K562 (cell line): Measurements from ENCODE around the gene CCDC87. TPM values are rescaled to one million over a fixed set of nuclear protein-coding genes. Genes with fewer than 3 reads are reported as not detected.
A peak's percentile ranks its signal among the peaks of the same experiment; 100 is the strongest.

Source experiments
- ATAC-seq: fragments of 200-7000 bp; cut with Tn5 transposase; 3 replicates; pipeline ENCODE4 v1.9.1; 2020; ENCODE audit warnings: moderate library complexity
- BruUV-seq: library from RNA; stranded (reverse); fragments of 400-500 nt; replicated peaks from 2 replicates; lab custom pipeline; 2021; lab: Mats Ljungman, UMichigan
- CTCF ChIA-PET: fragments of 300-600 bp; formaldehyde crosslinking; extraction: SDS; loops from one replicate; lab custom pipeline; 2021; ENCODE audit warnings: low intra/inter-chr PET ratio; lab: Yijun Ruan, JAX
- POLR2A ChIA-PET: fragments of 300-600, 350-650 bp; sonication (Branson Sonifier 250); formaldehyde crosslinking; extraction: SDS; loops from one replicate; lab custom pipeline; 2021; ENCODE audit warnings: antibody characterized with exemption, inconsistent platforms; lab: Yijun Ruan, JAX
- DNase-seq, 4 experiments: peaks; one replicate each; pipeline versions ENCODE4 v3.0.0 to v3.0.0-alpha.2; 2011 to 2018; ENCODE audit warnings: low spot score in 3 of 4, mixed read lengths in 3 of 4; ENCODE audit errors: extremely low read depth in 1 of 4
- FAIRE-seq: peaks from 2 replicates; lab custom pipeline; 2011; peaks lifted over from hg19 to GRCh38; lab: Jason Lieb, UNC
- H2AFZ ChIP-seq: 2 replicates; pipeline ENCODE4 v1.6.0; 2011; ENCODE audit warnings: low read depth, low read length, control low read depth, inconsistent platforms
- H3K27ac ChIP-seq: fragments of 200-600 bp; 3 replicates; pipeline ENCODE4 v1.8.0; 2011; ENCODE audit warnings: low read depth, mild to moderate bottlenecking, control low read depth, inconsistent platforms, low read length, moderate library complexity, mixed read lengths; ENCODE audit errors: extremely low read depth
- H3K27me3 ChIP-seq, 2 experiments: fragments of 300-600 bp in 1 of 2; 2 replicates in 1 of 2; 3 replicates in 1 of 2; pipeline versions ENCODE4 v1.6.0 to v1.8.0; 2011; ENCODE audit warnings: inconsistent platforms in 2 of 2, low read length in 2 of 2, mild to moderate bottlenecking in 1 of 2, mixed read lengths in 1 of 2, moderate library complexity in 1 of 2; ENCODE audit not compliant: control insufficient read depth in 2 of 2, insufficient read depth in 2 of 2
- H3K36me3 ChIP-seq: fragments of 300-600 bp; 3 replicates; pipeline ENCODE4 v1.8.0; 2011; ENCODE audit warnings: mild to moderate bottlenecking, low read length, inconsistent platforms; ENCODE audit not compliant: control insufficient read depth, insufficient read depth
- H3K4me1 ChIP-seq, 2 experiments: fragments of 200-600 bp in 1 of 2; replicated peaks in 1 of 2; 2 replicates in 1 of 2; 3 replicates in 1 of 2; pipeline versions ENCODE4 v1.5.1 to v1.8.0; 2011; ENCODE audit warnings: inconsistent platforms in 2 of 2, low read length in 2 of 2, mild to moderate bottlenecking in 1 of 2, mixed read lengths in 1 of 2, moderate library complexity in 1 of 2; ENCODE audit not compliant: control insufficient read depth in 2 of 2, insufficient read depth in 2 of 2
- H3K4me2 ChIP-seq: 2 replicates; pipeline ENCODE4 v1.6.1; 2011; ENCODE audit warnings: low read length, control low read depth, inconsistent platforms, mixed read lengths; ENCODE audit not compliant: insufficient read depth
- H3K4me3 ChIP-seq: fragments of 200-600 bp; sonication (generic), shearing (Covaris generic); 2 replicates; pipeline ENCODE4 v1.5.1; 2016; ENCODE audit warnings: control low read depth, inconsistent platforms
- H3K79me2 ChIP-seq: fragments of 200-600 bp; 3 replicates; pipeline ENCODE4 v1.8.0; 2011; ENCODE audit warnings: low read length, inconsistent platforms; ENCODE audit not compliant: control insufficient read depth, insufficient read depth
- H3K9ac ChIP-seq, 2 experiments: 2 replicates each; pipeline versions ENCODE4 v1.6.0 to v1.6.1; 2011; ENCODE audit warnings: low read depth in 2 of 2, low read length in 2 of 2, control low read depth in 1 of 2, inconsistent platforms in 1 of 2, mild to moderate bottlenecking in 1 of 2, mixed read lengths in 1 of 2; ENCODE audit not compliant: insufficient read depth in 1 of 2
- H3K9me1 ChIP-seq: one replicate; pipeline ENCODE4 v1.6.0; 2011; ENCODE audit warnings: inconsistent platforms, mild to moderate bottlenecking, low read length, moderate library complexity; ENCODE audit not compliant: control insufficient read depth, insufficient read depth
- H3K9me3 ChIP-seq: replicated peaks from 2 replicates; pipeline ENCODE4 v1.5.1; 2011; ENCODE audit warnings: low read depth, low read length, inconsistent platforms; ENCODE audit not compliant: control insufficient read depth, insufficient read depth
- H4K20me1 ChIP-seq: replicated peaks from 2 replicates; pipeline ENCODE4 v1.6.1; 2011; ENCODE audit warnings: low read length, inconsistent platforms, mixed read lengths; ENCODE audit not compliant: control insufficient read depth, insufficient read depth
- CREB1 ChIP-seq, 2 experiments: sonication (generic) in 1 of 2; formaldehyde crosslinking in 1 of 2; IDR thresholded peaks; 2 replicates each; pipeline versions ENCODE4 v1.6.1 to v1.8.0; 2012 to 2022; ENCODE audit warnings: inconsistent platforms in 1 of 2, mild to moderate bottlenecking in 1 of 2, missing genetic modification reagents in 1 of 2, moderate library complexity in 1 of 2
- ELF1 ChIP-seq: fragments of 200-800 bp; sonication (Bioruptor generic); IDR thresholded peaks from 2 replicates; pipeline ENCODE4 v1.6.1; 2016; ENCODE audit warnings: missing genetic modification characterization, missing compliant biosample characterization
- GATA2 ChIP-seq: sonication (generic); formaldehyde crosslinking; IDR thresholded peaks from 2 replicates; pipeline ENCODE4 v1.4.0; 2020; ENCODE audit warnings: mild to moderate bottlenecking, missing genetic modification reagents
- ID3 ChIP-seq, 2 experiments: fragments of 250-450 bp in 1 of 2; fragments of 450-650 bp in 1 of 2; sonication (Bioruptor Pico) in 1 of 2; IDR thresholded peaks; 2 replicates each; pipeline versions ENCODE4 v1.6.1 to v1.8.0; 2016 to 2021; ENCODE audit warnings: mild to moderate bottlenecking in 2 of 2, moderate library complexity in 2 of 2, missing compliant biosample characterization in 1 of 2, missing genetic modification characterization in 1 of 2
- KLF16 ChIP-seq: IDR thresholded peaks from 2 replicates; pipeline ENCODE4 v1.6.1; 2016; ENCODE audit warnings: antibody characterized with exemption
- MAZ ChIP-seq, 2 experiments: fragments of 450-650 bp in 1 of 2; sonication (generic) in 1 of 2; formaldehyde crosslinking; IDR thresholded peaks in 1 of 2; conservative IDR thresholded peaks in 1 of 2; 2 replicates each; pipeline versions ENCODE4 v1.4.0 to v1.5.0; 2020; ENCODE audit warnings: mild to moderate bottlenecking in 1 of 2, missing genetic modification reagents in 1 of 2
- MYC ChIP-seq, 2 experiments: fragments of 250-450 bp in 1 of 2; sonication (Bioruptor Pico) in 1 of 2; IDR thresholded peaks; 2 replicates each; pipeline versions ENCODE4 v1.5.1 to v1.6.1; 2012 to 2021; ENCODE audit warnings: low read depth in 2 of 2, borderline replicate concordance in 1 of 2, improper control_type of control experiment in 1 of 2, low read length in 1 of 2, mild to moderate bottlenecking in 1 of 2, moderate library complexity in 1 of 2
- STAT6 ChIP-seq: sonication (generic); formaldehyde crosslinking; IDR thresholded peaks from 2 replicates; pipeline ENCODE4 v1.8.1; 2023; ENCODE audit warnings: mild to moderate bottlenecking, missing genetic modification reagents
- ZC3H8 ChIP-seq: fragments of 450-650 bp; IDR thresholded peaks from 2 replicates; pipeline ENCODE4 v1.6.1; 2017
- ZNF444 ChIP-seq: fragments of 250-450 bp; sonication (Bioruptor Pico); IDR thresholded peaks from 2 replicates; pipeline ENCODE4 v1.4.0; 2020; ENCODE audit warnings: mild to moderate bottlenecking, moderate library complexity
- WGBS: fragments of 100-300 bp; shearing (Covaris generic); methylation state at CpG from one replicate; pipeline ENCODE4 v1.1.6; 2016; ENCODE audit warnings: low coverage, mixed read lengths; ENCODE audit not compliant: insufficient coverage; ENCODE audit errors: missing lambda C conversion rate; 5-methylcytosine and 5-hydroxymethylcytosine counted together
- in situ Hi-C: fragments of 300-500 bp; cut with MboI; formaldehyde crosslinking; loops from 4 replicates; pipeline ENCODE4 v1.15.0; 2018; ENCODE audit warnings: inconsistent platforms, mixed read lengths
- intact Hi-C: fragments of 100-400 bp; cut with micrococcal nuclease; formaldehyde crosslinking; loops from 2 replicates; pipeline ENCODE4 v1.14.2; 2022
- polyA plus RNA-seq, 8 experiments: library from polyadenylated mRNA; depleted of rRNA in 4 of 8; stranded (reverse) in 5 of 8; unstranded in 3 of 8; fragments of >200 nt; fragmentation: Nextera tagmentation in 2 of 8; fragmentation: Illumina TruSeq in 1 of 8; extraction: Ambion mirVana in 2 of 8; extraction: Trizol in 1 of 8; gene quantifications; 2 replicates each; pipeline versions ENCODE4 v1.2.1 to v1.2.3, GENCODE V29; 2011 to 2014; ENCODE audit warnings: inconsistent platforms in 1 of 8, missing spikeins in 1 of 8
- total RNA-seq, 7 experiments: library from RNA; depleted of rRNA in 6 of 7; stranded (reverse); fragments of >200 nt in 6 of 7; fragmentation: Illumina TruSeq in 2 of 7; extraction: Trizol in 2 of 7; gene quantifications; 2 replicates each; pipeline versions ENCODE4 v1.2.1 to v1.2.3, GENCODE V29; 2011 to 2021; ENCODE audit warnings: low replicate concordance in 1 of 7
- TF ChIP-seq, protein P1 (sequence below): fragments of 450-650 bp; formaldehyde crosslinking; IDR thresholded peaks from 2 replicates; pipeline ENCODE4 v1.4.0; 2020; ENCODE audit warnings: mild to moderate bottlenecking, moderate library complexity

The CCDC87 gene
- total and polyA plus RNA-seq, 9 of the 15 experiments (the other 6 are each of a cell fraction or from before 2014, with no cell fraction given), result 0.03 to 0.44 (median 0.15) TPM; not detected in 1

GRCh38 chr11:66639066-66639813, 46.4 kb upstream of the CCDC87 start (continued):
- peak; percentile 60; the same call in 1 of the 2 replicates for TF ChIP-seq ELF1 (tag)
- TF ChIP-seq, protein P1, sequence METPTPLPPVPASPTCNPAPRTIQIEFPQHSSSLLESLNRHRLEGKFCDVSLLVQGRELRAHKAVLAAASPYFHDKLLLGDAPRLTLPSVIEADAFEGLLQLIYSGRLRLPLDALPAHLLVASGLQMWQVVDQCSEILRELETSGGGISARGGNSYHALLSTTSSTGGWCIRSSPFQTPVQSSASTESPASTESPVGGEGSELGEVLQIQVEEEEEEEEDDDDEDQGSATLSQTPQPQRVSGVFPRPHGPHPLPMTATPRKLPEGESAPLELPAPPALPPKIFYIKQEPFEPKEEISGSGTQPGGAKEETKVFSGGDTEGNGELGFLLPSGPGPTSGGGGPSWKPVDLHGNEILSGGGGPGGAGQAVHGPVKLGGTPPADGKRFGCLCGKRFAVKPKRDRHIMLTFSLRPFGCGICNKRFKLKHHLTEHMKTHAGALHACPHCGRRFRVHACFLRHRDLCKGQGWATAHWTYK (CRISPR knock-in tag), result no peak
- 0 out of 4 replicates have a peak, but pooled peaks of 1 of the 2 experiments have one; percentile 11 for TF ChIP-seq MAZ (CRISPR knock-in tag; conservative IDR thresholded peaks at IDR 0.05 in 1 of 2, IDR thresholded peaks at IDR 0.05 in 1 of 2)
- TF ChIP-seq ZC3H8, result no peak

GRCh38 chr11:66638177-66639065, 45.6 kb upstream of the CCDC87 start, which contains the start of gene RBM4:
Gene RBM4 (plus strand): TSS chr11:66638703. CDS start chr11:66639712, 1,009 bp downstream.
- no peaks in the 10 kb centered on the region for H3K27me3 ChIP-seq
- peak; percentile 90 for FAIRE-seq
- peaks cover 18 to 24% of the 10 kb centered on the region in 2 experiments for H3K4me1 ChIP-seq
- no peaks in the 10 kb centered on the region for H3K9me3 ChIP-seq
- H3K27ac ChIP-seq, result peak within 1 kb of the TSS; percentile 96
- peaks cover 47% of the 10 kb centered on the region for H4K20me1 ChIP-seq
- WGBS, result under 1% methylated on average over 60 of the region's 63 CpGs
- peaks cover 65% of the 10 kb centered on the region for H3K36me3 ChIP-seq
- H2AFZ ChIP-seq, result peak within 1 kb of the TSS; percentile 63
- DNase-seq, result peak; percentile 95 to 100 (median 98)
- peaks cover 94% of the 10 kb centered on the region for H3K79me2 ChIP-seq
- H3K9me1 ChIP-seq, result peaks cover 6% of the 10 kb centered on the region
- ChIA-PET POLR2A (interaction anchor here (0.6 to 26.4 kb wide), 23 partner anchors 8 to 782 kb away, joined by 3 to 387 read pairs (median 4); partner anchors contain the start of genes CTSF, DPP3, MRPL11 and RBM14), CTCF (no interaction called here)
- intact Hi-C loops (no loop called here), in situ Hi-C loops (no loop called here)
- ATAC-seq, result peak; percentile 95
- peak within 1 kb of the TSS; percentile 73 for H3K4me3 ChIP-seq
- BruUV-seq, result no TSS peak
- H3K9ac ChIP-seq, result peak within 1 kb of the TSS; percentile 94 to 96
- H3K4me2 ChIP-seq, result peak within 1 kb of the TSS; percentile 84
- no peak for TF ChIP-seq KLF16
- peak; percentile 41; the same call in 1 of the 2 replicates for TF ChIP-seq ZNF444 (CRISPR knock-in tag)
- no peak for TF ChIP-seq STAT6
- no peak for TF ChIP-seq ID3 (CRISPR knock-in tag; IDR thresholded peaks at IDR 0.05)
- peak; percentile 57; the same call in 1 of the 2 replicates for TF ChIP-seq ID3 (tag; IDR thresholded peaks at IDR 0.05)
- peak; percentile 89 for TF ChIP-seq MYC (IDR thresholded peaks at IDR 0.05; ENCODE audit: low read depth, low read length)
- peak; percentile 32; the same call in 1 of the 2 replicates for TF ChIP-seq MYC (CRISPR knock-in tag; IDR thresholded peaks at IDR 0.05; ENCODE audit: borderline replicate concordance, low read depth)
- TF ChIP-seq CREB1 (IDR thresholded peaks at IDR 0.05), result peak; percentile 60
- TF ChIP-seq CREB1 (CRISPR knock-in tag; IDR thresholded peaks at IDR 0.05), result peak; percentile 59; the same call in 1 of the 2 replicates
- TF ChIP-seq GATA2, result no peak
